HG03571 (cell line): ENCODE measurements around the gene TMEM52.
"Not testable (repeated sequence)": the region's sequence is repeated elsewhere in the genome, so short reads cannot be mapped to it uniquely, and the experiment has no call there.

Experiments used
- ATAC-seq: cut with Tn5 transposase; IDR thresholded peaks from one replicate; pipeline ENCODE4 v1.9.1; 2021; ENCODE audit not compliant: unreplicated experiment

TMEM52 gene

GRCh38 chr1:1947493-1947892, 28.4 kb upstream of the TMEM52 start:
- ATAC-seq, result no peak

DNA sequence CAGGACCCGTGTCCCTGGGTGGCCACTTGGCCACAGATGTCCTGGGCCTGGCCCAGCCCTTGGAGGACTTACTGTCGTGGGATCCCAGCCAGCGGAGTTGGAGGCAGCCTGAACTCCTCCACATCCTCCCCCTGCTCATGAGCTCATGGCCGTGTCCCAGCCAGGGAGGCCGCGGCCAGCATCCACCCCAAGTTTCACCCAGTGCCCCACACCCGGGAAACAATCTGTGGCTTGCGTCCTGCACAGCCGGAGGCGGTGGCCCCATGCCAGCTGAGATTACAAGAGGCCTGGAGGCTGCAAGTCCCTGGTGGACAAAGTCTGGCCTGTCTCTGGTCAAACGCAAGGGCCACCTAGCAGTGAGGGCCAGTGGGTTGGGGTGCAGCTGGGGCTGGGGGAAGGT, 27.5 kb upstream of the TMEM52 start:
- ATAC-seq, result no peak

DNA sequence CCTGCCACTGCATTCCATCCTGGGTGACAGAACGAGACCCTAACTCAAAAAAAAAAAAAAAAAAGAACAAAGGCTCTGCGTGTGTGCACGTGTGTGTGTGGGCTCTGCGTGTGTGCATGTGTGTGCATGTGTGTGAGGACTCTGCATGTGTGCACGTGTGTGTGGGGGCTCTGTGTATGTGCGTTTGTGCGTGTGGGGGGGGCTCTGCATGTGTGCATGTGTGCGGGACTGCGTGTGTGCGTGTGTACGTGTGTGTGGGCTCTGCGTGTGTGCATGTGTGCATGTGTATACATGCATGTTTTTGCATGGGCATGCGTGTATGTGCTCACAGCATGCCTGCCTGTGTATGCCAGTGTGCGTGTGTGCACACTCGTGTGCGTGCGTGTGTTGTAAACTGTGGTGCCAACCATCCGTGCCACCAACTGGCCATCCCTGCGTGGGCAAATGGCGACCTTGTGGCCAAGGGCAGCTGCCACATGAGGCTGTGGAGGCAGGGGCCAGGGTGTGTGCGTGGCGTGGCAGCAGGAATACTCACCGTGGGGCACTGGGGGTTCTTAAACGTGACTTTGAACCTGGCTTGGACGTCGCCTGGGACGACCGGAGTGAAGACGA, 26.8 kb upstream of the TMEM52 start:
- no peak for ATAC-seq

GRCh38 chr1:1943834-1944570, 24.9 kb upstream of the TMEM52 start:
- no peak for ATAC-seq

DNA sequence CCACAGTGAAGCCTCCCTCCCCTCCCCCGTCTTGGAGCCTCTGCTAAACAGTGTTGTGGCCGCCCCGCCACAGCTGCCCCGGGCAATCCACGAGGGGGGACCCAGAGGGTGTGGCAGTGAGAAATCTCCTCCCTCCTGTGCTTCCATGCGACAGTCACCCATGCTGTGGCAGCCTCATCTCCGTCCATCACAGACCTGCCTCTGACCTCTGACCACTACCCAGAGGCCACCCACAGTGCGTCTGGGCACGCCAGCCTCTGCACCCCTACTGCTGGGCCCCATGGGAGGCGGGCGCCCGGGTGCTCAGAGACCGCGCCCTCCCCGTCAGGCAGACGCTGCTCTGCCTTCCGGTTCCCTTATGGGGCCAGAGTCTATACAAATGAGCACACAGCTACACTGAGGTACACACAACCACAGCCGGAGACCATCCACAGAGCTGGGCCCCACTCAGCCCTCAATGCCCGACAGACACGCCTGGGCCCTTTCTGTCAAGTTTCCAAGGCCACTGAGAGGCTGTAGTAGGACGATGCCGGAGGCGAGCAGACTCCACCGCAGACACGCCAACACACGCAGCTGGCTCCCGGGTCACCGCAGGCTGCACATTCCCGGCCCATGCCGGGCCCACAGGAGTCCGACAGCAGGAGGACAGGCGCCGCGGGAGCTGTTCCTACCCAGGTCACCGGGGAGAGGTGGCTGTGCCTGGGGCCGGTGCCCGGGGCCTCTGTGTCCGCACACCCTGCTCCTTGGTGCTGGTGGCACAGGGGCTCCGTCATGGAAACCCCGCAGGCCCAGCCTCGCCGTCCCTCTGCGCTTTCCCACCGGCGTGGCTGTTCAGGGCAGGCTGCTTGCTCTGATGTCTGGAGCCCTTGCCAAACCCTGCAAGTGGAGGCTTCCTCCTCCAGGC, 23.9 kb upstream of the TMEM52 start:
- ATAC-seq, result no peak

DNA sequence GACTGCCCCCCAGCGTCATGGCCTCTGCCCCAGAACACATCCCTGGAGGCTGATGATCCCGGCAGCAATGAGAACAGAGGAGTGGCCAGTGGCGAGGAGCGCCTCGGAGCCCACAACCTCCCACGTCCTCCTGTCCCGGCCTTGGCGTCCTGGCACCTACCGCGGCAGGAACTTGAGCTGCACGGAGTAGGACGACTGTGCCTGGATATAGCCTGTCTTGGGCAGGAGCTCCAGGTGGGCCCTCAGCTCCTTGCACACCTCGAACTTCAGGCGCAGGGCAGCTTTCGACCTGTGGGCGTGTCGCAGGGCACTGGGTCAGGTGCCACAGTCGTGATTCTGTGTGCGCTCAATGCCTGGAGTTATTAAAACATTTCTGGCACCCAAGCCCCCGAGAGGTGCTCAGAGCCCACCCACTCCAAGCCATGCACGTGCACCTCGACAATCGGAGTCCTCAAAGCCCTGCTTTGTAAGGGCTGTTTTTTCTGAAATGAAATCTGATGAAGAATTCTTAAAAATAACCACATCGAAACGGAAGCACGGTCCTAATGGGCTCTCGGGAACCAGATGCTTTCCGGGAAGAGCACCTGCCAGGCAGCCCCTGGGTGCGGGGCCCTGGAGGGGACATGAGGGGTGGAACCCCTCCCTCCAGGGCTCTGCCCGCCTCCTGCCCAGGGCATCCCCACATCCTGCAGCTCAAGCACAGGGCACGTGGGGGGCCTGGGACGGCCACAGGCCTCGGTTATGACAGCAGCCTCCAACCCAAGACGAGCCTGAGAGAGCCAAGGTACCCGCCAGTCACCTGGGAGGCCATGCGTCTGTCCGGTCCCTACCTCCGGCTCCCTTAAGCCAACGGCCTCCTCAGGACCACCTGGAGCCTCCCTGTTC, 23.0 kb upstream of the TMEM52 start:
- no peak for ATAC-seq

- no peak for ATAC-seq
Measured at GRCh38 chr1:1941211-1941841, 22.2 kb upstream of the TMEM52 start.

DNA sequence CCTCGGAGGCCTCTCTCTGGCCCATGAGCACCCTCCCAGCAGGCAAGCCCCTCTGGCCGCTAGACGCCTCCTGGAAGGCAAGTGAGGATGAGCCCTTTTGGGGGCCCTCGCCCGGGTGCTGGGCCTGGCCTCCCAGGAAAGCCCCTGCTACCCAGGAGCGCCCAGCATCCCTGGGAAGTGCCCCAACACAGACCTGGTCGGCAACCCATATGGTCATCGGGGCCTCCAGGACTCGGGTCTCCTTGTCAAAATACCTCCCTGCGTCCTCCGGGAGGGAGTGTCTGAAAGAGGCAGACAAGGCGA, 21.0 kb upstream of the TMEM52 start:
- no peak for ATAC-seq

- no peak for ATAC-seq
Measured at GRCh38 chr1:1939296-1940122, 20.4 kb upstream of the TMEM52 start.

GRCh38 chr1:1938613-1939295, 19.7 kb upstream of the TMEM52 start:
- ATAC-seq, result no peak

DNA sequence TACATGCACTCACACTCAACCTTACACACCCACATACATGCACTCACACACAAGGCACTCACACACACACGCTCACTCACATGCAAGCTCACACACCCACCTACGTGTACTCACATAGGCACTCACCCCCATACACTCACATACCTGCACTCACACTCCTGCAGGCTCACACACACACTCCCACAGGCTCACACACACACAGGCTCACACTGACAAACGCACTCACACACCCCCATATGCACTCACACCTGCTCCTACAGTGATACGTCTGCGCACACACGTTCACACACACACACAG, 19.1 kb upstream of the TMEM52 start:
- no peak for ATAC-seq

DNA sequence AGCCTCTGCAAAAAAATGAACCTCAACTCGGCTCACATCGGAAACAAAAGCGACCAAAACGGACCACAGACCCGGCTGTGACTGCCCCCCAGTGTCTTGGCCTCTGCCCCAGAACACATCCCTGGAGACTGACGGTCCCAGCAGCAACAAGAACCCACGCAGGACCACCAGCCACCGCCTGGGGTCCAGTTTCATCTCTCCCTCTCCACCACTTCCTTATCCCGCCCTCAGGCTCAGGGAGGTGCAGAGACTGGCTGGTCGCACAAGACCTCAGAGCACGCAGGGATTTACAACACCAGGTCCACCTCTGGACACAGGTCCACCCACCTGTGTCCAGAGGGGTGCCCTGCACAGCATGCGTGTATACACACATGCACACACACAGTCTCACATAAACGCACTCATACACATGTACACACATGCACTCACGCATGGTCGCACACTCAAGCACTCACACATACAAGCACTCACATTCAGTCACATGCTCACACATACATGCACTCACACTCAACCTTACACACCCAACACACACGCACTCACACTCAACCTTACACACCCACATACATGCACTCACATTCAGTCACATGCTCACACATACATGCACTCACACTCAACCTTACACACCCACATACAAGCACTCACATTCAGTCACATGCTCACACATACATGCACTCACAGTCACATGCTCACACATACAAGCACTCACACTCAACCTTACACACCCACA, 18.6 kb upstream of the TMEM52 start:
- no peak for ATAC-seq

DNA sequence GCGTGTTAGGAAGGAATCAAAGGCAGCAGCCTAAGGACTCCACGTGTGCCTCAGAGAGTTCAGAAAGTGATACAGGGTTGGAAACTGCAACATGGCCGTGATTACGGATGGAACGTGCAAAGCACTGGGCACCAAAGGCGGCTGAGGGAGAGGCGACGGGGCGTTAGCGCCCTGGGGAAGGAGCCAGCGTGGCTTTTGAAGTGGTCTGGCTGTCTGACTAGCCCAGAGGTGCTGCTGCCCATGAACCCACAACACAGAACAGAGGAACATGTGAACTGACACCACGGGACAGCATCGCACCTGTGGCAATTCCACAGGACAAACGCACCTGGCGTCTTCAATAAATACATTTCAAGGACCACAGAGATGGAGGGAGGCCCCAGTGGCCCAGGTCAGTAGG, 18.0 kb upstream of the TMEM52 start:
- ATAC-seq, result no peak

- ATAC-seq, result not testable (repeated sequence)
Measured at GRCh38 chr1:1934848-1935247, 15.8 kb upstream of the TMEM52 start.

- no peak for ATAC-seq
Measured at GRCh38 chr1:1929639-1930545, 10.8 kb upstream of the TMEM52 start.

DNA sequence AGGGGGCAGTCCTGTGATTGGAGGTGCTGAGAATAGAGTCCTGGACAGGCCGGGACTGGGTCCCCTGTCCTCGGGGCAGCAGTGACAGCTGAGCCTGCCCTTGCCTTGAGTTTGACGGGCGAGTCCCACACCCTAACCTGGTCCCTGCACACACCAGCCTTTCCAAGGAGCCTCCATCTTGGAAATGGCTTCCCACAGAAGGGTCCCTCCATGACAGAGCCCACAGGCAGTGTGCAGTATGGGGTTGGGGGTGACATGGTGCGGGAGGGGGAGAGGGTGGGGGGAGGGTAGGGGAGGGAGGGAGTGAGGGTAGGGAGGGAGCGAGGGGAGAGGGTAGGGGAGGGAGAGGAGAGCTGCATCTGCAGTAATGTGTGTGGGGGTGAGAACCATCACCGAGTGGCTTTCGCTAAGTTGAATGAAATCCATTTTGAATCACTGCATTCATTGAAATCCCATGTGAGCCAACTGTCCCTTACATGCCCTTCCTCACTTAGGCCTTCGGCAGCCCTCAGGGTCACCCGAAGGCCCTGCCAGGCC, 10.1 kb upstream of the TMEM52 start:
- ATAC-seq, result no peak
